HUES64 (cell line): Measurements from ENCODE around the gene DHRS7C.

Experiments used
- H3K27ac ChIP-seq: 2 replicates; pipeline ENCODE4 v1.7.0; 2013; ENCODE audit warnings: low read depth, low read length, inconsistent platforms
- H3K27me3 ChIP-seq: 2 replicates; pipeline ENCODE4 v1.6.1; 2013; ENCODE audit warnings: mild to moderate bottlenecking, low read length; ENCODE audit not compliant: insufficient read depth
- H3K36me3 ChIP-seq: 2 replicates; pipeline ENCODE4 v1.6.1; 2013; ENCODE audit warnings: mild to moderate bottlenecking, low read length; ENCODE audit not compliant: insufficient read depth
- H3K4me1 ChIP-seq: 2 replicates; pipeline ENCODE4 v1.6.1; 2013; ENCODE audit warnings: mild to moderate bottlenecking, low read length, moderate library complexity; ENCODE audit not compliant: insufficient read depth
- H3K4me3 ChIP-seq: 2 replicates; pipeline ENCODE4 v1.5.1; 2013; ENCODE audit warnings: mild to moderate bottlenecking, low read length, moderate library complexity
- H3K9ac ChIP-seq: 2 replicates; pipeline ENCODE4 v1.6.1; 2013; ENCODE audit warnings: mild to moderate bottlenecking, low read depth, low read length
- H3K9me3 ChIP-seq: 2 replicates; pipeline ENCODE4 v1.6.1; 2013; ENCODE audit warnings: low read depth, low read length; ENCODE audit not compliant: insufficient read depth
- WGBS: fragments of 150-250, 120-280 bp; methylation state at CpG from one replicate; pipeline ENCODE4 v1.1.7; 2013; ENCODE audit warnings: missing lambda C conversion rate; 5-methylcytosine and 5-hydroxymethylcytosine counted together

Gene DHRS7C

GRCh38 chr17:9763643-9764042, 27.7 kb downstream of the DHRS7C start:
- Histone ChIP-seq H3K36me3 (no peaks in the 10 kb centered on the region), H3K4me1 (no peaks in the 10 kb centered on the region), H3K9ac (no peak overlapping the region), H3K4me3 (no peak overlapping the region), H3K9me3 (no peaks in the 10 kb centered on the region), H3K27me3 (no peaks in the 10 kb centered on the region), H3K27ac (no peak overlapping the region)
- 72% methylated on average over 4 of the region's 4 CpGs for WGBS

DNA sequence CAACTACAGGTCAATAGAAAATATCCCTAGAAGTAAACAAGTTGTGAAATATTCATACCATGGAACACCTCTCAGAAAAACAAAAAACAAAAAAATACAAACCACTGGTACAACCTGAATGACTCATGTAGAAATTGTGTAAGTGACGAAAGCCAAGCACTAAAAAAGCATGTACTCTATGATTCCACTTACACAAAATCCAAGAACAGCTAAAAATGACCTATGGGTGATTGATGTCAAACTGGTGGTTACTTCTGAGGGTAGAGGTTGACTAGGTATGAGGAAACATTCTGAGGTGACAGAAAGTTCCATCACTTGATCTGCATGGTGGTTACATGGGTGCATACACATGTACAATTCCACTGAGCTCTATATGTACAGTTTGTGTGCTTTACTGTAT, 31.1 kb downstream of the DHRS7C start:
- no CpG with 5 or more reads among the region's 1 CpG for WGBS
- Histone ChIP-seq H3K9me3 (no peaks in the 10 kb centered on the region), H3K4me1 (no peaks in the 10 kb centered on the region), H3K36me3 (no peaks in the 10 kb centered on the region), H3K27me3 (no peaks in the 10 kb centered on the region), H3K4me3 (no peak overlapping the region), H3K9ac (no peak overlapping the region), H3K27ac (no peak overlapping the region)

- Histone ChIP-seq H3K4me1 (no peaks in the 10 kb centered on the region), H3K4me3 (no peak overlapping the region), H3K9ac (no peak overlapping the region), H3K27ac (no peak overlapping the region), H3K36me3 (no peaks in the 10 kb centered on the region), H3K27me3 (no peaks in the 10 kb centered on the region), H3K9me3 (no peaks in the 10 kb centered on the region)
- WGBS: 79% methylated on average over 3 of the region's 3 CpGs
Observed at GRCh38 chr17:9755083-9755482, 36.3 kb downstream of the DHRS7C start.

DNA sequence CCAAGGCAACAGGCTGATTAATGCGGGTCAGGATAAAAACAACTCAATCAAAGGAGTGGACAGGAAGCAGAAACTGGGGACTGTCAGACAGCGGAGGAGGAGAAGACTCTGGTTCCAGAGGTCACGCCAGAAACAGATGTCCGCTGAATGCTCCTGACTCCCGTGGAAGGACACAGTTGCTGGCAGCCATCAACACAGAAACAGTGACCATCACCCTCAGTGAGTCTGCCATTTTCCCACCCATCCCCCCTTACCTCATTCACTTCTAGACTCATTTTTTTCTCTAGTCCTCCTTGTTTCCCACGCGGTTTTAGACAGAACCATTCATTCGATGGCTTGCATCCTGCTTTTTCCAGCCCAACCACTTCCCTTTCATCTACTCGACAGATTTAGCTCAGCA, 40.9 kb downstream of the DHRS7C start:
- Histone ChIP-seq H3K36me3 (no peaks in the 10 kb centered on the region), H3K9me3 (no peaks in the 10 kb centered on the region), H3K9ac (no peak overlapping the region), H3K4me3 (no peak overlapping the region), H3K4me1 (no peaks in the 10 kb centered on the region), H3K27ac (no peak overlapping the region), H3K27me3 (no peaks in the 10 kb centered on the region)
- WGBS: 91% methylated on average over 9 of the region's 9 CpGs

GRCh38 chr17:9729735-9730420, 61.5 kb downstream of the DHRS7C start:
- H3K27ac ChIP-seq: no peak overlapping the region
- no peaks in the 10 kb centered on the region for H3K4me1 ChIP-seq
- no peak overlapping the region for H3K9ac ChIP-seq
- H3K4me3 ChIP-seq: no peak overlapping the region
- peaks cover 3% of the 10 kb centered on the region; the same call in 1 of the 2 replicates for H3K36me3 ChIP-seq
- H3K9me3 ChIP-seq: 0 out of 2 replicates have a peak, but pooled peaks cover 4% of the 10 kb centered on the region
- H3K27me3 ChIP-seq: no peaks in the 10 kb centered on the region
- WGBS: 86% methylated on average over 11 of the region's 11 CpGs

GRCh38 chr17:9729034-9729650, 62.2 kb downstream of the DHRS7C start:
- 63% methylated on average over 1 of the region's 2 CpGs for WGBS
- no peaks in the 10 kb centered on the region for H3K4me1 ChIP-seq
- no peaks in the 10 kb centered on the region for H3K27me3 ChIP-seq
- H3K9me3 ChIP-seq: 0 out of 2 replicates have a peak, but pooled peaks cover 4% of the 10 kb centered on the region
- H3K9ac ChIP-seq: no peak overlapping the region
- no peak overlapping the region for H3K4me3 ChIP-seq
- peaks cover 3% of the 10 kb centered on the region; the same call in 1 of the 2 replicates for H3K36me3 ChIP-seq
- H3K27ac ChIP-seq: no peak overlapping the region

DNA sequence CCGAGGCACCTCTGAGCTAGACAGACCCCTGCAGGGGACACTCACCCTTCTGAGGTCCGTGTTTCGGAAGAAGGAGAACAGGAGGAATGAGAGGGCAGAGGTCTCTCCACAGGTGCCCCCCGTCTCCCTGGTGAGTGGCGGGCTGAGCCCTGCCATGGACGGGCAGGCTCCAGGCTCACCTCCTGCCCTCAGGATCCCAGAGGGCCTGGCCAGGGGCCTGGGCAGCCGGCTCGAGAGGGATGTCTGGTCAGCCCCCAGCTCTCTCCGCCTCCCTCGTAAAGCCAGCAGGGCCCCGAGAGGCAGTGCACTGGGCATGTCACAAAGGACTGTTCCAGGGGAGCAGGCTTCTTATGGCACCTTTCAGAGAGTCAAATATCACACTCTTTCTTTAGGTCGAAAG, 62.8 kb downstream of the DHRS7C start:
- no peak overlapping the region for H3K27ac ChIP-seq
- 0 out of 2 replicates have a peak, but pooled peaks cover 4% of the 10 kb centered on the region for H3K9me3 ChIP-seq
- peaks cover 3% of the 10 kb centered on the region; the same call in 1 of the 2 replicates for H3K36me3 ChIP-seq
- H3K27me3 ChIP-seq: no peaks in the 10 kb centered on the region
- no peak overlapping the region for H3K4me3 ChIP-seq
- no peaks in the 10 kb centered on the region for H3K4me1 ChIP-seq
- no peak overlapping the region for H3K9ac ChIP-seq
- 89% methylated on average over 12 of the region's 12 CpGs for WGBS

- Histone ChIP-seq H3K9me3 (0 out of 2 replicates have a peak, but pooled peaks cover 4% of the 10 kb centered on the region), H3K36me3 (peaks cover 3% of the 10 kb centered on the region; the same call in 1 of the 2 replicates), H3K27me3 (no peaks in the 10 kb centered on the region), H3K4me1 (no peaks in the 10 kb centered on the region), H3K4me3 (no peak overlapping the region), H3K27ac (no peak overlapping the region), H3K9ac (no peak overlapping the region)
- WGBS: 95% methylated on average over 18 of the region's 18 CpGs
Observed at GRCh38 chr17:9728005-9728404, 63.4 kb downstream of the DHRS7C start.

- Histone ChIP-seq H3K4me1 (no peaks in the 10 kb centered on the region), H3K27me3 (no peaks in the 10 kb centered on the region), H3K9ac (no peak overlapping the region), H3K36me3 (peaks cover 3% of the 10 kb centered on the region; the same call in 1 of the 2 replicates), H3K9me3 (0 out of 2 replicates have a peak, but pooled peaks cover 1% of the 10 kb centered on the region), H3K4me3 (no peak overlapping the region), H3K27ac (no peak overlapping the region)
- WGBS: 91% methylated on average over 6 of the region's 6 CpGs
Observed at GRCh38 chr17:9726291-9726690, 65.1 kb downstream of the DHRS7C start.

DNA sequence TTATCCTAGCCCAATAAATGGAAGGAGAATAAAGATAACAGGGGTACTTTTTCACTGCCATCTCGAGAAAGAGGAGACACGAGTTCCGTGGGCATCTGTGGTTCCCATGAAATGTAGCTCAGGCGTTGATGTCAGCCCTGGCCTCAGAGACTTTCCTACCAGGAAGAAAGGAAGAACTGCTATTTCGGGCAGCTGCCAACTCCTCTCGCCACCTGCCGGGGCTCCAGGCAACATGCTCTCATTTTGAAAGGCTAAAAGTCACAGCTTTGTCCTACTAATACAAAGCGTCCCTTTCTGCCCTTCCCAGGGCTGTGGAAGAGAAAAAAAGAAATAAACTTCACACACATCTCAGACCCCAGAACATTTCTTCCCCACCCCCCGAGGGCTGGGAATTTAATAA, 65.8 kb downstream of the DHRS7C start:
- Histone ChIP-seq H3K27me3 (no peaks in the 10 kb centered on the region), H3K36me3 (peaks cover 3% of the 10 kb centered on the region; the same call in 1 of the 2 replicates), H3K9me3 (no peaks in the 10 kb centered on the region), H3K4me3 (no peak overlapping the region), H3K9ac (no peak overlapping the region), H3K4me1 (no peaks in the 10 kb centered on the region), H3K27ac (no peak overlapping the region)
- WGBS: 81% methylated on average over 8 of the region's 9 CpGs
